ENCODE results near the gene CDK5RAP1.

DNA sequence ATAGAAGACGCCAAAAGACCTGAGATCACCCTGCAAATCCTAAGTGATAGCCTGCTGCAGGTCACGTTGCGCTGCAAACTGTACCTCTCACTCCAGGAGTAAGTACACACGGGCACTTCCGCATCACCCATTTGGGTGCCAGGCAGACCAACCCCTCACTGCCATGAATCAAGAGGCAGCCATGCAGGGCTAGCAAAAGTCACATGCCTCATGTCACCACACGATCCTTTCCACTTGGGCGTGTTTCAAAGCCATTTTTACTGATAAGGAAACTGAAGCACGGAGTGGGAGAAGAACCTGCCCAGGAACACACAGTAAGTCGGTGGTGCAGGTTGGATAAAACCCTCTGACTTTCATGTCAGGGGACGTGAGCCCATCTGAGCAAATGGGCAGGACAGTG lies 81.3 kb downstream of the CDK5RAP1 start:
- TF ChIP-seq, protein P1, sequence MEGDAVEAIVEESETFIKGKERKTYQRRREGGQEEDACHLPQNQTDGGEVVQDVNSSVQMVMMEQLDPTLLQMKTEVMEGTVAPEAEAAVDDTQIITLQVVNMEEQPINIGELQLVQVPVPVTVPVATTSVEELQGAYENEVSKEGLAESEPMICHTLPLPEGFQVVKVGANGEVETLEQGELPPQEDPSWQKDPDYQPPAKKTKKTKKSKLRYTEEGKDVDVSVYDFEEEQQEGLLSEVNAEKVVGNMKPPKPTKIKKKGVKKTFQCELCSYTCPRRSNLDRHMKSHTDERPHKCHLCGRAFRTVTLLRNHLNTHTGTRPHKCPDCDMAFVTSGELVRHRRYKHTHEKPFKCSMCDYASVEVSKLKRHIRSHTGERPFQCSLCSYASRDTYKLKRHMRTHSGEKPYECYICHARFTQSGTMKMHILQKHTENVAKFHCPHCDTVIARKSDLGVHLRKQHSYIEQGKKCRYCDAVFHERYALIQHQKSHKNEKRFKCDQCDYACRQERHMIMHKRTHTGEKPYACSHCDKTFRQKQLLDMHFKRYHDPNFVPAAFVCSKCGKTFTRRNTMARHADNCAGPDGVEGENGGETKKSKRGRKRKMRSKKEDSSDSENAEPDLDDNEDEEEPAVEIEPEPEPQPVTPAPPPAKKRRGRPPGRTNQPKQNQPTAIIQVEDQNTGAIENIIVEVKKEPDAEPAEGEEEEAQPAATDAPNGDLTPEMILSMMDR (IDR thresholded peaks at IDR 0.05) = no peak
- TF ChIP-seq POLR2A (IDR thresholded peaks at IDR 0.05) (no peak), POLR2AphosphoS5 (IDR thresholded peaks at IDR 0.05) (no peak)
